ENCODE data around the gene POLDIP2.

Gene POLDIP2, protein sequence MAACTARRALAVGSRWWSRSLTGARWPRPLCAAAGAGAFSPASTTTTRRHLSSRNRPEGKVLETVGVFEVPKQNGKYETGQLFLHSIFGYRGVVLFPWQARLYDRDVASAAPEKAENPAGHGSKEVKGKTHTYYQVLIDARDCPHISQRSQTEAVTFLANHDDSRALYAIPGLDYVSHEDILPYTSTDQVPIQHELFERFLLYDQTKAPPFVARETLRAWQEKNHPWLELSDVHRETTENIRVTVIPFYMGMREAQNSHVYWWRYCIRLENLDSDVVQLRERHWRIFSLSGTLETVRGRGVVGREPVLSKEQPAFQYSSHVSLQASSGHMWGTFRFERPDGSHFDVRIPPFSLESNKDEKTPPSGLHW

DNA sequence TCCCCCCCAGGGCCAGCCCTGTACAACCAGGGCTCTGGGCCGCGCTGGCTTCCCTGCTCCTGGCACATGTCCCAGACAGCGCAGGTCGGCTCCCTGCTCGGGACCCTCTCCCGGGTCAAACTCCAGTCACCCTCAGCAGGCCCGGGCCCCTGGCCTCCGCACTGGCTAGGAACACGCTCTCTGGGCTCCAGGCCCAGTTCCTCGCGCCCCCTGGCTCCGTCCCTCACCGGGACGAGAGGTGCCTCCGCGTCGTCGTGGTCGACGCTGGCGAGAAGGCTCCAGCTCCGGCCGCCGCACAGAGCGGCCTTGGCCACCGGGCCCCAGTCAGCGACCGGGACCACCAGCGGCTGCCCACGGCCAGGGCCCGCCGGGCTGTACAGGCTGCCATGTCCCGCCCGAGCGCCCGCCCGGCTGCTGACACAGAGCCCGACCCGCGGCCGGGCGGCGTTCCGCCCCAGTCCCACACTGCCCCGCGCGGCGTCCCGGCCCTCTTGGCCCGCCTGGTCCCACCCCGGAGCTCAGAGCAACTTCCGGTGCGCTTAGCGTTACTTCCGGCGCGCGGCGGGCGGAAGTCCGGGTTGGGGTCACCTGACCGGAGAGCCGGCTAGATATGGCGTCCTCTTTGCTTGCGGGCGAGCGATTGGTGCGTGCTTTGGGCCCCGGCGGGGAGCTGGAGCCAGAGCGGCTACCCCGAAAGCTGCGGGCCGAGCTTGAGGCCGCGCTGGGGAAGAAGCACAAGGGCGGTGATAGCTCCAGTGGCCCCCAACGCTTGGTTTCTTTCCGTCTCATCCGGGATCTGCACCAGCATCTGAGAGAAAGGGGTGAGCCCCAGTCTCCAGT is at the start of gene POLDIP2:
Gene POLDIP2 (minus strand): TSS at position 467 of the 840 bp plus-strand sequence. CDS start 79 bp downstream, at position 388.
- peak; percentile 96 for DNase-seq

DNA sequence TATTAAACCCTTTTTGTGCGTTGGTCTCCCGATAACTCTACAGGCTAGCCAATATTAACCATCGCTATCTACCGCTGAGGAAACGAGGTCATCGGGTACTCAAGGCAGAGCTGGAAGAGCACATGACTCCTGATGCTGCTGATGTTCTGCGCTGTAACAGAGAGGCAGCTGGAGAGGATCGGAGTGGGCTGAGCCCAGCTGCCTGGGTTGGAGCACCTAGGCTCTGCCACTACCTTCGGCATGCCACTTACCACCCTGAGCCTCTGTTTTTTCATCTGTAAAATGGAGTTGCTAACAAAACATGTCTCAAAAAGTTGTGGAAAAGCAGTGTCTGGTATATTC is 49.1 kb upstream of the POLDIP2 start:
- DNase-seq: no peak

DNA sequence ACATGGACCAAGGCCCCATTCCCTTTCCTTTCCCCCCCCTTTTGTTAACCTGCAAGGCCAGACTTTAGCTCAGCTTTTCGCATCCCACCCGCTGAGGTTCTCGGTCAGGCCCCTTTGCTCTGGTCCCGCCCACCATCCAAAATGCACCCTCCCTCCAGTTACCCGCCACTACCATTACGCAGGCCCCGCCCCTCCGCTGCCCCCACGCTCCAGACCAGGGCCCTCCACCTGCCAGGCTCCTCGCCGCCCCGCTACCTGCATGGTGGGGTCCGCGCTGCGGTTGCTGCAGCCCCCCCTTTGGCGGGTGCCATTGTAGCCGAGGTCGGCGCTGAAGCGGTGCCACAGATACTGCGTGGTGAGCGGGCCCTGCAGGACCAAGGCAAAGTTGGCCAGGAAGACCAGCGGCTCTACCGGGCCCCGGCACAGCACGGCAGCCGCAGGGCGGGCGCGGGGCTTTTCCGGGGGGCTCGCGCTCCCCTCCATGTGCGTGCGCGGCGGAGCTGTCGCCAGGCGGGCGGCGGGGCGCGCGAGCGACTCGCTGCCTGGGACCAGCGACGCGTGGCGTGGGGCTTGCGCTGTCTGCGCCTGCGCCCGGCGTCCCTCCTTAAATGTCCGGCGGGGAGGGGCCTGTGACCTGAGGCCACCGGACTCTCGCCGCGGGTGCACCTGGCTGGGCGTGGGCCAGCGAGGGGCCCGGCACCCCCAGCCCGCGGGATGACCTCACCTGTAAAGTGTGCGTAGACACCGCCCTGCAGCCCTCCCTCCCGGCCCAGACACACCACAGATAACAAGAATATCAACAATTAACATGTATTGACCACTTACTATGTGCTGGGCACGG is 48.5 kb upstream of the POLDIP2 start, which contains the start of gene SLC46A1:
Gene SLC46A1 (minus strand): TSS at position 581 of the 841 bp plus-strand sequence. CDS start 98 bp downstream, at position 483.
- peak; percentile 84 for DNase-seq

DNA sequence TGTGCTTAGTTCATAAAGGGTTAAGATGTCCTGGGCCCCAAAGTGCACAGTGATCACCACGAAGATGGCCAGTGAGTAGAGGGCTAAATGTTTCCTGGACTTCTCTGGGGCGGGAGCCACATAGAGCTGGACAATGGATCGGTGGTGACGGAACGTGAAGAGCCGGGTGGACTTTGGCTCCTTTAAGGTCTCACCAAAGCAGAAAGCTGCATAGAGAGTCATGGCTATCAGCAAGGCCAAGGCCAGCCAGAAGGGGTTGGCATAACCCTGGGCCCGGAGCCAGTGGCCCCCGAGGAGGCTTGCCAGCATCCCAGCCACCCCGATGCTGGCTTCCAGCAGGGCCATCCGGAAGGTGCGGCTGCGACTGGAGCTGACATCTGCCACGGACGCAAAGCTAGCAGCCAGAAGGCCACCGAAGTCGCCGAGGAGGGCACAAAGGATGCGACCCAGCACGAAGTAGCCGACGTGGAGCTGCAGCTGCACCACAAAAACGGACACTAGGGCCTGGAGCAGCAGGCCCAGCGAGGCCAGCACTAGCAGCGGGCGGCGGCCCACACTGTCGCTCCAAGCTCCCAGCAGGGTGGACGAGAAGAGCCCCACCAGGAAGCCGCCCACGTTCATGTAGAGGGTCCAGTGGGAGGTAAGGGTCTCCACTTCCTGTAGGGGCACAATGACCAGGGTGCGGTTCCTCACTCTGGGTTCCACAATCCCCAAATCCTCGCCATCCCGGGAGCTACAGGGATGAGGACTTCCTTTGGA is 47.7 kb upstream of the POLDIP2 start:
- no peak for DNase-seq

DNA sequence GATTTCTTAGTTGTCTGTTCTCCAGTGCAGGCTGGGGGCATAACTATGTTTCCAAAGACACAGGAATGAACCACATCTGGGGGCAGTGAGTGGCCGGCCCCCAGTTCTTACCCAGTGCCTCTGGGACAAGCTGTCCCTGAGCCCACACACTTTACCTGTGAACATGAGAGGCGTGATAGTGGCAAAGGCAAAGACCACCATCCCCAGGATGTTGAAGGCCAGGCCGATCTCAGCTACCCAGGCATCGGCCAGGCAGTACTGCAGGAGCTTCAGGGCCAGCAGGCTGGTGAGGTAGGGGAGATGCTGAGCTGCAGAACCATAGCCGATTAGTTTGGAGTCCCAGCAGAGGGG is 47.1 kb upstream of the POLDIP2 start:
- DNase-seq: no peak

DNA sequence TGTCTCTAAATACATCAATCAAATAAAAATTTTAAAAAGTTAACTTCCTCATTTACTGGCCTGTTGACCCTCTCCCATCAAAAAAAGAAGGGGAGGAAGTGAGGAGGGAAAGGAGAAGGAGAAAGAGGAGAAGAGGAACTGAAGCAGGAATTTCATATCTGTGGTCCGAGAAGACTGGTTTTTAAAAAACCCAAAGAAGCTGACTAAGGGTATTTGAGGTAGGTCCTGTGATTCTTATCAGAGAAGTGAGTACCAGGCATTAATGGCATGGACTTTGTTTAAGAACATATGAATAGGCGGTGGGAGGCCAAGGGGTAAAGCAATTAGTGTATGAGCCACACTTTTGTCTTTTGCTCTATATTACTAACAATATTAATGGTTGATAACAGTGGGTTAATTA is 46.7 kb upstream of the POLDIP2 start:
- no peak for DNase-seq

DNA sequence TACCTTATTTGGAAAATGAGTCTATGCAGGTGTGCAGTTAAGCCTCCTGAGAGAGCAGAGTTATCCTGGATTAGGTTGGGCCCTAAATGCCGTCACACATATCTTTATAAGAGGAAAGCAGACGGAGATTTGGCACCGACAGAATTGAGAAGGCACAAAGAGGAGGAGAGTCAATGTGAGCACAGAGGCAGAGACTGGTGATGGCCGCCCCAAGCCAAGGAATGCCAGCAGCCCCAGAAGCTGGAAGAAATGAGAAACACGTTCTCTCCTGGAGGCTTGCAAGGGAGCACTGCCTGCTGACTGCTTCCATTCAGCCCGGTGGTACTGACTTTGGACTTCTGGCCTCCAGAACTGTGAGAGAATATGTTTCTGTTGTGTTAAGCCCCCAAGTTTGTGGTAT is 45.5 kb upstream of the POLDIP2 start:
- DNase-seq: no peak

DNA sequence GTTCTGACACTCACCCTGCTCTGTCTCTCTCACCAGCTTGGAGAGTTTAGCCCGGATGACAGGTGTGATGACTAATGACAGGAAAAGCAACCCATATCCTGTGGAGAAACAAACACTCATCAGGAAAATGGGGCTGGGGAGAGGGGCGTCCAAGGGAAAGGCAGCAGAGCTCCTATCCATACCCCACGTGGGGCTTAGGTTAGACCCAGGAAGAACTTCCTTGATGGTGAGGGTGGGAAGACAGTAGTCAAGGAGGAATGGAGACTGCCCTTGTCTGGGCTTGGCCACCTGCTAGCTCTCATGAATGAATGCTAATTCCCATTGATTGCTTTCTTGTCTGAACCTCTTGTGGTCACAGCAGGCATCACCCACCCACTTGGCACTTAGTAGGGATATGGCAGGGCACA is 44.9 kb upstream of the POLDIP2 start:
- no peak for DNase-seq

DNA sequence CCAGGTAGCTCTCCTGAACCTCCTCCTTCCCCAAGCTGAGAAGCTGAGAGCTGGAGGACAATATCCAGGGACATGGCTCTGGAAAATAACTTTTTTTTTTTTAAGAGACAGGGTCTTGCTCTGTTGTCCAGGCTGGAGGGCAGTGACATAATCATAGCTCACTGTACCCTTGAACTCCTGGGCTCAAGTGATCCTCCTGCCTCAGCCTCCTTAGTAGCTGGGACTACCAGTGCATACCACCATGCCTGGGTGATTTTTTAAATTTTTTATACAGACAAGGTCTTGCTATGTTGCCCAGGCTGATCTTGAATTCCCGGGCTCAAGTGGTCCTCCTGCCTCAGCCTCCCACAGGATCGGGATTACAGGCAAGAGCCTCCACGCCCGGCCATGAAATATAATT is 42.5 kb upstream of the POLDIP2 start:
- no peak for DNase-seq

DNA sequence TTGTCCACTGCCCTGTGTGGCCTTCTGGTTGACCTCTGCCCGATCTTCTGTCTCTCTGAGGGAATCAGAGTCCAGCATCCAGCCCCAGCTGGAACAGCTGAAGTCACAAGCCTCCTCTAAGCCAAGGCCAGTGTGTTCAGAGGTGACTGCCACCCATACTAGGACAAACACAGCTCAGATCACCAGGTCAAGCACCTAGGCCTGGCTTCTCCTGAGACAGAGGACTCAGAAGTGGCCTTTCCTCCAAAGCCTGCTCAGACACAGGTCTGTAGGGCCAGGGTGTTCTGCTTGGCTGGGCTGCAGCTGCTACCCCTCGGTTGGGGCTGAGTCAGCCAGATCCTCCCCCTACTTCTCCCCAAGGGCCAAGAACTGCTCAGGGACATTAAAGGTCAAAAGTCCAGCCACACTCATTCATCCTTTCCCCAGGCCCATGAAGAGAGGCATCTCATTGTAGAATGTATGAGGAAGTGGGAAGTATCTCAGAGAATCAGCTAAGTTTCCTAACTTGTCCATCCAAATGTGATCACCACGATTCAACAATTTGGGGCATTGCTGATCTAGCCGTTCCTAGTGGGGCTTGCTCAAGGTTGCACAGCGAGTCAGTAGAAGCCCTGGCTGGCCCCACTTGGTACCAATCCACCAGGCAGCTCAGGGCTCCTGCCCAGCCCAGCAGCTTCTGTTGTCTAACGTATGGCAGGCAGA is 41.1 kb upstream of the POLDIP2 start:
- no peak for DNase-seq

DNA sequence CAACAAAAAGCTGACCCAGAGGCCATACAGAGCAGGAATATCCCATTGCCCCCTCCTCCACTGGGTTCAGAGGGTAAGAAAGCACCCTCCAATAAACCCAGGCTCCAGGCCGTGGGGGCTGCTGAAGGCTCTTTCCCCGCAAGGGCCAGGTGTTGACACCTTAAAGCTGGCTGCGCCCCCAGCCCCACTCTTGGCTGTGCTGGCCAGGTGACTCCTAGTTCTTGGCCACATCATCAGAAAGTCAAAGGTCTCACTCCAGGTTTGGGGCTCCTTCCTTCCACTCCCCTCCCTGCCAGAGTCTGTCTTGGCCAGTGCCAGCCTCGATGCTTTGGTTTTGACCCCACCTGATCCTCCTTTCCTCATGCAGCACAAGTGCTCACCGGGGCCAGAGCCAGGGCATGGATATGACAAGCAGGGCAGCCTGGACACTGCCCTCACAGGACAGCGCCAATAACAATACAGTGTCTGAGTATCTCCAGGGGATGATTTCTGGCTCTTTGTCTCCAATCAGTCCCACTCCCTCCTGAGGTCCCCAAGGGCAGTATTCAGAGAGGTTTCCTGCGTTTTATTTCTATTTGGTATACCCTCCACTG is 40.5 kb upstream of the POLDIP2 start:
- no peak for DNase-seq

DNA sequence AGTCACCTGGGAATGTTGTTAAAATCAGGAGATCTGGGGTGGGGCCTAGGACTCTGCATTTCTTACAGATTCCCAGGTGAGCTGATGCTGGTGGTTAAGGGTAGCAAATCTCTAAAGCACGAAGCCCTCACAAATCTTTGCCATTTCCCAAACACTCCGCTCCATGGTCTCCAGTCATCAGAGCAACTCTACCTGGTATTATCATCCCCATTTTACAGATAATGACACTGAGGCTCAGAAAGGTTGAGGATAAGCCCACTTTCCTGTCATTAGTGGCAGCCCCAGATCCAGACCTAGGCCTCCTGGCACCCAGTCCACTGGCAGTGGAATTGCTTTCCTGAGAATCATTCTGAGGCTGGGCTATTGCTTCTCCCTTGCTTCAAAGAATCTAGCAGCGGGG is 39.9 kb upstream of the POLDIP2 start:
- DNase-seq: no peak

DNA sequence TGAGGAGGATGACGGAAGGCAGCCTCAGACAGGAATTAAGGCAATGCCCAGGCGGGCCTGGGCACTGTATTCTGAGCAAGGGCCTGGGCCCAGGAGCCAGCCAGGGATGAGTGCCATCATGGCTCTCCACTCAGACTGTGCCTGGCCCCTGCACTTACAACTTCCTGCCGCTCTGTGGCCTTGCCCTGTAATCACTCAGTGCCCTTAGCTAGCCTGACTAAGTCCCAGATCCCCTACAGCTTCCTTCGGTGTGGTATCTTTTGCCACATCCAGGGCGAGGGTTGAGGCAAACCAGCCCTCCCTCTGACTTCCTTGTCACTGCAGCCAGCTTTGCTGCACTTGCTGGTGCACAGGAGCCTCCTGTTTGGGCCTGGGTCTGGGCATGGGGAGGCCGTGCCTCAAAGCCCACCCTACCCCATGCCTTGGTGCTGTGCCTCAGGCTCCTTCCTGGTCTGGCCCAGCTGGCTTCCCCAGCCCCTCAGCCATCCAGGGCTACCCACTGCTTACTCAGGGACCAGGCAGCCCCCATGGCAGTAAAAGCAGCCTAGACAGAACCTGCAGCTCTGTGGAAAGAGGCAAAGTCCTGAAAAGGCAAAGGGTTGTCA is 39.4 kb upstream of the POLDIP2 start:
- DNase-seq: no peak

DNA sequence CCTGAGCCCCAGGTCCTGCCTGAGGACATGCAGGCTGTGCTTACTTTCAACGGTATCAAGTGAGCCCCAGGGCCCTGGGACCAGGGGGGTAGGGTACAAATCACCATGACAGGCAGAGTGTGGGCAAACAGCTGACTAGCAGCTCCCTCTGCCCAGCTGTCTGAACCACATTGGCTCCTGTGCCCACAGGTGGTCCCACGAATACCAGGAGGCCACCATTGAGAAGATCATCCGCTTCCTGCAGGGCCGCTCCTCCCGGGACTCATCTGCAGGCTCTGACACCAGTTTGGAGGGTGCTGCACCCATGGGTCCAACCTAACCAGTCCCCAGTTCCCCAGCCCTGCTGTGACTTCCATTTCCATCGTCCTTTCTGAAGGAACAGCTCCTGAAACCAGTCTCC is 38.6 kb upstream of the POLDIP2 start:
- DNase-seq: no peak

DNA sequence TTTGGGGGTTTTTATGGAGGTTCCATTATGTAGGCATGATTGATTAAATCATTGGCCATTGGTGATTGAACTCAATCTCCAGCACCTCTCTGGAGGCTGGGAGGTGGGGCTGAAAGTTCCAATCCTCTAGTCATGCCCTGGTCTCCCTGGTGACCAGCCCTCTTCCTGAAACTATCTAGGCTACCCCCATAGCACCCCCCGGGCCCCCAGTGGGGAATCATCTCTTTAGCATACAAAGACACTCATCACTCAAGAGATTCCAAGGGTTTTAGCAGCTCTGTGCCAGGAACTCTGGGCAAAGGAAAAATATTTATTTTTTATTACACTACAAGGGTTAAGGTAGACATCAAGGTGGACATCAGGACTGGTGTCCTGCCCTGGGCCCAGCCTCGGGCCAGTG is 38.1 kb upstream of the POLDIP2 start:
- DNase-seq: no peak

DNA sequence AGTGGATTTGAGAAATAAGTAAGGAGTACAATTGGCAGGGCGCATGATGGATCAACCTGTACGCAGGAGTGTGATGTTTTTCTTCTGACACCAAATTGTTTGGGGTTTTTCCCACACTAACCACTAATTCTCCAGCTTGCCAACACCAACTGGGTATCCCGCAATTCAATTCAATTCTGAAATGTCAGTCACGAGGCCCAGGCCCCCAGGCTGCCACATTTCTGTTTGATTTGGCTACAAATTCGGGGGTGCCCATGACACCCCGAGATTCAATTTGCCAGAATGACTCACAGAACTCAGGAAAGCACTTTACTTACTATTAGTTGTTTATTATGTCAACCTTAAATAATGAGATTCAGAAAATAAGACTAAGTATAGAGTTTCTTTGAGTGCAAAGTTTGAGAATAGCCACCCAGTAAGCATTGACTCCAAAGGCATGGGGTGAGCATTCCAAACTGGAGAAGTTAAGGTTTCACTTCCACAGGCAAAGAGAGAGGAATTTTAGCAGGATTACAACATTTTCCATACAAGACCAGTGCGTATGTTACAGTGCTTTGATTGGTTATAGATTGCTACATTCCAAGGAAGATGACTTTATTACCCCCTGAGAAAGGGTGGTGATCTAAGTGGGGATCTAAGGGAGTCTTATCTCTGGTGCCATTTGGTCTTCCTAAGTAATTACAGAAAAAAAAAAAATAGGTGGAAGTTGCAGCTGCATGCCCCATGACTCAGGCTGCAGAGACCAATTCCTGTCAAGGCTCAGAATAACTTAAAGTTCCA is 37.2 kb upstream of the POLDIP2 start:
- DNase-seq: no peak

DNA sequence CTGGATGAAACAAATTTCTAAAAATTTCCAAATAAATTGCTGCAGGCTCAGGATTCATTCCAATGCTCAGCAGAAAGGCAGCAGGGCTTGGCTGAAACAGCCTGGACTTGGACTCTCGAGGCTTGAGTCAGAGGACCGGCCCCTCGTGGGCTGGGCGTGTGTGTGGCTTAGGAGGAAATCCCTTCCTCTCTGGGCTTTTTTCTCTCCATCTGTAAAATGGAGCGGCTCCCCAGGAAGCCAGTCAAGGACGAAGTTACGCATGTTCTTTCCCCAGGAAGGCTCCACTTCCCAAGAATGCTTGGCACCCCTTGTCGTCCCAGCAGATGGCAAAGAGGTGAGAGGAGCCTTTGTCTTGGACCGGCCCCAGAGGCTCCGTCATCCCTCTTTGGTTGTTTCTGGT is 35.2 kb upstream of the POLDIP2 start:
- DNase-seq: no peak

DNA sequence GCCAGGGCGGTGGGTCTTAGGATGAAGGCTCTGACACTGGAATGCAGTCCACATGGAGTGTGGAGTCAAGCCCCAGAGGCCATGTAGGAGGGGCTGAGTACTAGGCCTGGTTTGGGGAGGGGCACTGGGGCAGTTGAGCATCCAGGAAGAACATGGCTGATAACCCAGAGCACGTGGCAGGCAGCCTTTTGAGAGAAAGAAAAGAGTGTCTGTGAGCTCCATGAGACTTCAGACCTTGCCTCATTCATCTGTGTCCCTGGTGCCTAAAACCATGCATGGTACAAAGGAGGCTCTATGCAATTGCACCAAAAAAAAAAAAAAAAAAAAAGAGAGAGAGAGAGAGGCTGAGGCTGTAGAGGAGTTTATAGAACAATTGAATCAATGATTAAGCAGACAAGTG is 34.1 kb upstream of the POLDIP2 start:
- DNase-seq: no peak

DNA sequence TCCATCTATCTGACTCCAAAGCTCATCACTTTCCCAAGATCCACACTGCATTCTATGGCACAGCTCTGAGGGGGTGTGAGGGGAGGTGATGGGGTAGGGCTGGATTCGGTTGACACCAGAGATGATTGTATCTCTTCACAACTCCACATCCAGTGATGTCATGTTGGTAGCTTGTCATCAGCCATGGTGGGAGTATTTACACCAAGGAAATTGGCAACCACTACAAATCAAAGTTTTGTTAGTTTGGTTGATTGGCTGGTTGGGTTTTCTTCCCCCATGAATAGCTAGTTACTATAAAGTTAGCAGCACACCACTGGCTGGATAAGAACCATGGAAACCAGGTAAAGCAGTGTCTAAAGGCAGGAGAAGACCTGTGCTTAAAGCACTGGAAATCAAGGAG is 33.7 kb upstream of the POLDIP2 start:
- no peak for DNase-seq

DNA sequence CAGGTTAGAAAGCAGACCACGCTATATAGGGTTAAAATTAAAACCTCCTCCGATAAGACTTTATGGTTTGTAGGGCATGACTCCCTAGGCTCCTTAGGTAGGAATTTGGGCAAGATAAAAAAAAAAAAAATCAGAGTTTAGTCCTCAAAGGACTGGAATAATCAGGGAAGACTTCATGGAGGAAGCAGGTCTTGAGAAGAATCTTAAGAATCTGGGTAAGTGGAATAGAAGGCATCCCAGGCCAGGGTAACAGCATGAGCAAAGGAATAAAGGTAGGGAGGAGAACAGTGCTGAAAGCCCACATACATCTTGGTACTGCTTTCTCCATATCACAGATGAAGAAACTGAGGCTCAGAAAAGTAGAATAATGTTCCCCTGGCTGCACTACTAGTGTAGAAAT is 33.2 kb upstream of the POLDIP2 start:
- DNase-seq: no peak
